Left forelimb (tissue), 1 donor: ENCODE data around the gene FHL1.
"Not testable (repeated sequence)": the region's sequence is repeated elsewhere in the genome, so short reads cannot be mapped to it uniquely, and the experiment has no call there.

Source experiments
- DNase-seq: peaks from one replicate; pipeline ENCODE4 v3.0.0-alpha.2; 2018; ENCODE audit warnings: low spot score

Gene FHL1

DNA sequence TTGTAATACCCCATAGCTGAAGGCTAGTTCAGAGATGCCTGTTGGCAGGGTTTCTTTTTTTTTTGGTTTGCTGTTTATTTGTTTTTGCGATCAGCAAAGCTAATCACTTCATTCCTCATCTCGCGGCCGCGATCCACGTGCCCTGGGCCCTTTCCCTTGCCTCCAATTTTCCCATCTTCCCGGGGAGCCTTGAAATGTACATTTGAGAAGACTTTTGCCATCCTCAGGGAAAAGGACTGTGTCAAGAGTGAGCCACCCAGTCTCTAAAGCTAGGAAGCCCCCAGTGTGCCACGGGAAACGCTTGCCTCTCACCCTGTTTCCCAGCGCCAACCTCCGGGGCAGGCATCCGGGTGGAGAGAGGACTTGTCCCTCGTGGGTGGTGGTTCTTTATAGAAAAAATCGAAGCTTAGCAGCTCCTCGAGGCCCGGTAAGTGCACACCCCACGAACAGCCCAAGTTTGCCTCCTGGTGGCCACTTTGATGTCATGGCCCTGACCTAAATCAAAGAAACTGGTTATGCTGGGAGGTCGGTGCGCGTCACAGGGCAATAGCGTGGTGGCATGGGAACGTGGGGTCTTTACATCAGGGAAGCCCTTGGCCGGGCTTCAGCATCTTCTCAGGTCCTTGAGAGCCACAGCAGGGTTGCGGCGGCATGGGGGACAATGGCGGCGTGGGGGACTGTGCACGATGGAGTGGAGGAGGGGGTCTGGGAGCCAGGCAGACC is 61.8 kb downstream of the FHL1 start:
- DNase-seq, result no peak

DNA sequence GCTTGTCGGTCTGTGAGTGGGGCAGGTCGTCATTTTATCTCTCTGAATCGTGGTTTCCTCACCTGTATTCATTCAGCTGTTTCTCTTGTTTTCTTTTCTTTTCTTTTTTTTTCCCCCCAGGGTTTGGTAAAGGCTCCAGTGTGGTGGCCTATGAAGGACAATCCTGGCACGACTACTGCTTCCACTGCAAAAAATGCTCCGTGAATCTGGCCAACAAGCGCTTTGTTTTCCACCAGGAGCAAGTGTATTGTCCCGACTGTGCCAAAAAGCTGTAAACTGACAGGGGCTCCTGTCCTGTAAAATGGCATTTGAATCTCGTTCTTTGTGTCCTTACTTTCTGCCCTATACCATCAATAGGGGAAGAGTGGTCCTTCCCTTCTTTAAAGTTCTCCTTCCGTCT is 62.4 kb downstream of the FHL1 start:
- no peak for DNase-seq

DNA sequence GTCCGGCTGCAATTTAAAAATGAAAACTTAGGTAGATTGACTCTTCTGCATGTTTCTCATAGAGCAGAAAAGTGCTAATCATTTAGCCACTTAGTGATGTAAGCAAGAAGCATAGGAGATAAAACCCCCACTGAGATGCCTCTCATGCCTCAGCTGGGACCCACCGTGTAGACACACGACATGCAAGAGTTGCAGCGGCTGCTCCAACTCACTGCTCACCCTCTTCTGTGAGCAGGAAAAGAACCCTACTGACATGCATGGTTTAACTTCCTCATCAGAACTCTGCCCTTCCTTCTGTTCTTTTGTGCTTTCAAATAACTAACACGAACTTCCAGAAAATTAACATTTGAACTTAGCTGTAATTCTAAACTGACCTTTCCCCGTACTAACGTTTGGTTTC is 62.9 kb downstream of the FHL1 start:
- no peak for DNase-seq

DNA sequence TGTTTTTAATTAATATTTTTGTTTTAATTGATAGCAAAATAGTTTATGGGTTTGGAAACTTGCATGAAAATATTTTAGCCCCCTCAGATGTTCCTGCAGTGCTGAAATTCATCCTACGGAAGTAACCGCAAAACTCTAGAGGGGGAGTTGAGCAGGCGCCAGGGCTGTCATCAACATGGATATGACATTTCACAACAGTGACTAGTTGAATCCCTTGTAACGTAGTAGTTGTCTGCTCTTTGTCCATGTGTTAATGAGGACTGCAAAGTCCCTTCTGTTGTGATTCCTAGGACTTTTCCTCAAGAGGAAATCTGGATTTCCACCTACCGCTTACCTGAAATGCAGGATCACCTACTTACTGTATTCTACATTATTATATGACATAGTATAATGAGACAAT is 63.5 kb downstream of the FHL1 start:
- no peak for DNase-seq

DNA sequence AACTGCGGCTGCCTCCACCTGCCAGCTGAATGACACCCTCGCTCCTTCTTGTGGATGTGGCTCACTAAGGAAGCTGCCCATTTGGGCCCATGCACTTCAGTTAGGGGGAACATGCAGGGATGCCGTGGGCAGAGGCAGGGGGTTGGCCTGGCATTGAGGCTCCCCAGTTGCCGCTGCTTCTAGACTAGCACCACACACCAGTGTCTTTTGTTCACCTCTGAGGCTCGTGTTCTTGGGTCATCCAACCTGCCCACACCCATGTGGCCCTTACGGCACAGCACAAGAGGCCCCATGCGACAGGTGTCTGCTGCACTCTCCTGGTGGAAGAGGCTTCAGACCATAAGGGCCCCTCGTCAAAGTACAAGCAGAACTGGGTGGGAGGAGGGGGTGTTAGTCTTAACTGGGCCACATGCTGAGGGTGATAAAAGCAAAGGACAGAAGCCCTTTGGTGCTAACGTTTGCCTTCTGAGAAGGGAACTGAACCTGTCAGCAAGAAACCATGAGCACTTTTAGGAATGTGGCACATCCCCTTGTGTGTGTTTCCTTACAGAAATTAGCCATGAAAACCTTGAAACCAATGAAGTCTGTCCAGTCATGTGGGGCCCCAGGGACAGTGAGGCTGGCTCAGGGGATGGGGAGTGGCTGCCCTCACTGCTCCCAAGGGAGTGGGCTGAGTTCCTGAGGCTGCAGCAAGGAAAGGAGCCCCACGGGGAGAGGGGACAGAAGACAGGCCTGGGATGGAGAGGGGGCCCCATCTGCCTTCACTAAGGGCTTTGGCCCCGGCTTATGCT is 64.6 kb downstream of the FHL1 start:
- no peak for DNase-seq

DNA sequence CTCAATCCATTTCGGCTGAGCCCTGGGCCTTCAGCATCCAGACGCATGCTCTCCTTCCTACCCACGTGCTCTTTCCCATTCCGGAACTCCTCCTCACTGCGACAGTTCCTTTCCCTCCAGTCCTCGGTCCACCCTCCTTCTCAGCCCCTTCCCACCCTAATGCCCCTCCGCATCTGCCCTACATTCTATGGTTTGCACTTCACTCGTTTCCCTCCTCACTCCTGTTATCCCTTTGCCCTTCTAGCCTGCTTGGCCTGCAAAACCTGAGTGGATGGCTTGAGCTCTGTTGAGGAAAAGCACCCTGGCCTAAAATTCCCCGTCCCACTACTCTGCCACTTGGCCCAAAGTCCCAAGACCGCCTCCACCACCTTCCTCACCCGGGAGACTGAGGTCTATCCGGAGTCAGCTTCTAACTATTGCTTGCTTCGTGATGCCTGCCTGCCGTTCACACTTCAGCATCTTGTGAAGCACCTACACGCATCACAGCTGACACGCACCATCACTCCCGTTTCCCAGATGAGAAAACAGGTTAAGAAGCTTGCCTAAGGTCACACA is 65.3 kb downstream of the FHL1 start:
- DNase-seq, result no peak

DNA sequence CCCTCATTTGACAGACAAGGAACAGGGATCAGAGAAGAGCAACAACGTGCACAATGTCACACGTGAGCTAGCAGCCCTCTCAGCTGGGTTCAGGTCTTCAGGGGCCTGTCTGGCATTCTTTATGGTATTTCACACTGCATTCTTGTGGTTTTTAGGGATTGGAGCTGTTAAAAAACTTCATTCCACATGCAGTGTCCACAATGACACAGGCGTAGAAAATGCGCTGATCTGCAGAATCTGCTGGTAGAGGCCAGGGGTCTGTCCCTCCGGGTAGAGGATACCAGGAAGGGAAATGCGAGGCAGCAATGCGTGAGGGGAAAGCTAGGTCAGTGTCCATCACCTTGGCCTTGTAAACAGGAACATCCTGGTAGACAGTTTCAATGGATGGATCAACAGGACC is 67.2 kb downstream of the FHL1 start:
- DNase-seq, result no peak

DNA sequence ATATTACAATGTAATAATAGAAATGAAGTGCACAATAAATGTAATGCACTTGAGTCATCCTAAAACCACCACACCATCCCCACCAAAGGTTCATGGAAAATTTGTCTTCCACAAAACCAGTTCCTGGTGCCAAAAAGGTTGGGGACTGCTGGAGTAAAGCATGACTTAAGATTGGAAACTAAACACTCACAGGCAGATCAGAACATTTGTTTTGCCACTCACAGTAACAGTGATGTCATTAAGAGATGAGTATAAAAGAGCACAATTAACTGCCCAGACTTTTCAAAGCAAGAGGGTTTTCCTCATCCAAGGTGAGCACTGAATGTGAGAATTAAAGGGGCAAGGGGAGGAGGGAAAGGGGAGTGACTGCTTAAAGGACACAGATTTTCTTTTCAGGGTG is 68.2 kb downstream of the FHL1 start:
- DNase-seq, result no peak

DNA sequence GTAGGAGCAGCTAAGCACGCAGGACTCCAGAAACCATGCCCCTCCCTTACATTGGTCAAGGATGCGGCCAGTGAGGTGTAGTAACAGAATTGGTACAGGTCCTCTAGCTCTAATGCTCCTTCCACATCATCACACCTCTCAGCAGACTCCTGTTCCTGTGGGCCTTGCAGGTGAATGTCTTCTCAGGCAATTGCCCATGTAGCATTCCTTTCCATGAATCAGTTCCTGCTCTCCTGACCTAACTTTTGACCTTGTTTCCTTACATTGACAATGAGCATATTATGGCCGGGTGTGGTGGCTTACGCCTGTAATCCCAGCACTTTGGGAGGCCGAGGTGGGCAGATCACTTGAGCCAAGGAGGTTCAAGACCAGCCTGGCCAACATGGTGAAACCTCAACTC is 72.6 kb downstream of the FHL1 start:
- DNase-seq, result no peak

DNA sequence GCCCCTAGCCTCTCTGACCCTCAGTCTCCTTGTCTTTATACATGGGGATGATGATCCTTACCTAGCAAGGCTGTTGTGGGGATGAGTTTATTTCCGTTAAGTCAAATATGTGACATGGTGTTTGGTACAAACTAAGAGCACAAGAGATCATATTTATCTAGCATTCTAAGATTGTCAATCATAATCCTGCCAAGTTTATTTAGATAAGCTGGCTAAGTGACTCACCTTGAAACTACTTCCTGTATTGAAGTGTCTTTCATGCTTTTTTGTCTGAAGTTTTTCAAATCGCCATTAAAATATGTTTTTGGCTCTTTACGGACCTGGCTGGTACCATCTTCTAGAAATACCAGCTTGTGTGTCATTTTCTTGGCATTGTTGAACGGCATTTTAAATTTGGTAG is 73.2 kb downstream of the FHL1 start:
- no peak for DNase-seq

DNA sequence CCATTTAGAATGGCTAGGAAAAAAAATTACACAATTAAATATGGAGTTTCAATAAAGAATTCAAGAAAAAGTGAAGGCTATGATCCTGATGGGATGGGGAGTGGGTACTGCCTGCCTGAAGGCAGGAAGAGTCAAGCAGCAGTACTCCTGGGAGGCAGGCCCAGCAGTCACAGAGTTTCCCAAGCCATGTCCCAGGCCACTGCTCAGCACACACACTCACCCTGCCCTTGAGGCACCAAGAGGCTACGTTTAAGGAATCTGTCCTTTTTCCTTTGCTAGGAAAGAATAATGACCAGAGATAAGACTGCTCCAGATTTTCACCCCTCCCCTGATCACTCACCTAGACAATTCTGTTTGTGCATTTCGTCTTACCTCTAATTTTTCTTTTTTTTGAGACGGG is 73.6 kb downstream of the FHL1 start:
- no peak for DNase-seq

DNA sequence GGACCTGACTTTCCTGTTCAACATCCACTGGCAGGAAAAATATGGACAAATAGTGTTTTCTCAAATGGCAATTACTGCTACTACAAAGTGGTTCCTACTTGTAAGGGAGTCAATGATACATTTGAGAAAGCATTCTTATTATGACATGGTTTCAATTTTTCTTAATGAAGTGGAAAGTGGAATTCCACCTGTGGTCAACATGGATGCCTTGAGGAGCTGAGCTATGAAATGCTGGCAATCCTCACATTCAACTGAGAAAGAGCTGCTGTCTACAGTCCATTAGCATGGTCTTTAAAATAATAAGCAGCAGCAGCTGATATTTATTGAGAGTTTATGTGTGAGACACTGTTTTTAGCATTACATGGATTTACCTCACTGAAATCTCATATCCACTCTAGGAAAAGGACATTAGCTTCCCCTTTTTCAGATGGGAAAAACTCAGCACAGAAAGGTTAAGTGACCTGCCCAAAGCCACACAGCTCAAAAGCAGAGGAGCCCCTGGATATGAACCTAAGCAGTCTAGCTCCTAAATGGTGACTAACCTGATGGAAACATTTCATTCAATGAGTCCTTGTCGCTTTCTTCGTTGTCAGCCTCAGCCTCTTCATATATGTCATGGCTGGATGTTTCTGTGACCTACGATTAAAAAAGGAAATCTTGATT is 74.6 kb downstream of the FHL1 start:
- no peak for DNase-seq

DNA sequence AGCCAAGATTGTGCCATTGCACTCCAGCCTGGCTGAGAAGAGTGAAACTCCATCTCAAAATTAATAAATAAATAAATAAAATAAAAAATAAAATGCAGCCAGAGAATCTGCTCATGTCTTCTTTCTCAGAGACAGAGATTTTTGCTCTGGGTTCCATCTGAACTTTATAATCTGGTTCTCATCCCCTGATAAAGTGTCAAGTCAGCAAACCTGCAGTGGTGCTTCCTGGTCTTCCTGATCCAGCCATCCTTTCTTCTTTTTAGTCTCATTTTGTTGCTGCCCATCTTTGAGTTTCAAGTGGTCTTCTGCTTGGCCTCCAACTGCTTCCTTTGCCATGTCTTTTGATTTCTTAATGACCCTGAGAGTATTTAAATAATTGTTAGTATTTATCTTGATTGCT is 79.7 kb downstream of the FHL1 start:
- DNase-seq, result no peak

DNA sequence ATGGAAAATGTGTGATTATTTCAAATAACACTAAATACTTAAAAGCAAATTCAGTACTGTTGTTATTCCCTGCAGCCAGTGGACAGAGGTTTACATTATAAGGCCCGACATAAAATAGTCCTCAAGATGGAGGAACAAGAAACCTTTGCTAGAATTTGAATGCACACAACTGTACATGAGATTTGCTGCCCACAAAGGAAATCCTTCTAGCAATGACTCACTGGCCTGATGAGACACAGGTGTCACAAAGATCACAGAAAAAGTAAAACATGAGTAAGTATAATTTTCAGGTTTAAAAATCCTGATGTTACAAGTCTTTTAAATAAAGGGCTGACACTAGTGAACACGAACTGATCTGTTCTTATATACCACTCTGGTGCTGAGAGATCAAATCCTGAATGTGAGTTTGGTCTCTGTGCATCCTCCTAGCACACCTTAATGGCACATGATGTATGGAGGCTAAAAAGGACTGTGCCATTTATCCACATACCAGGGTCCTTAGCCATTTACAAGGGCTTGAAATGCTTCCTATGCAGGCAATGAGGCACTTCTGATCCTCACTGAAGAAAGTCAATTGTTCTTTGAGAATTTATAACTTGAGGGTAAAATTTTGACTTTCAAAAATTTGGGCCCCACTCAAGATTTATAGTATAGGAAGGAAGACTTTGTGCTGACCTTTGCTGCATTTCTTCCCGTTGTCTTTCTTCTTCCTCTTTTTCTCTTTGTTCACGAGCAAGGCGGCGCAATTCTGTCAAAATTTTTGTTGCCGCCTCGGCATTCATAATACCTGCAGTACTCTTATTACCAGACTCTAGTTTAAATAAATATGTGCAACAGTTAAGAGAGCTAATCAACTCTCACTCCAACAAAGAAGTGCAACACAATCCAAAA is 80.9 kb downstream of the FHL1 start:
- no peak for DNase-seq

DNA sequence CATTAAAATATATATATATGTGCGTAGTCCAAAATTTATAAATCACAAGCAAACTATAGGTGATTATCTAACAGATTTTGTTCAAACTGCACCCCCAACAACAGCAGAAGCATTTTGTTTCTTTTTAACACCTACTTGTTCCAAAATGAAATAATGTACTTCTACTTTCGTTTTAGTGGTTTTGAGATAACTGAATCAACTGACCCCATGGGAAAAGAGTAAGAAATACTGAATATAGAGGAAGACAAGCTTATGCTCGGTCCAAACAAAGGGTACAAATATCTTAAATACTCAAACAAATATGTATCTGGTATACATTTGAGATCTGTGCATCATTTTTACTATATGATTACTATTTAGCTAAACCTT is 81.5 kb downstream of the FHL1 start:
- no peak for DNase-seq

DNA sequence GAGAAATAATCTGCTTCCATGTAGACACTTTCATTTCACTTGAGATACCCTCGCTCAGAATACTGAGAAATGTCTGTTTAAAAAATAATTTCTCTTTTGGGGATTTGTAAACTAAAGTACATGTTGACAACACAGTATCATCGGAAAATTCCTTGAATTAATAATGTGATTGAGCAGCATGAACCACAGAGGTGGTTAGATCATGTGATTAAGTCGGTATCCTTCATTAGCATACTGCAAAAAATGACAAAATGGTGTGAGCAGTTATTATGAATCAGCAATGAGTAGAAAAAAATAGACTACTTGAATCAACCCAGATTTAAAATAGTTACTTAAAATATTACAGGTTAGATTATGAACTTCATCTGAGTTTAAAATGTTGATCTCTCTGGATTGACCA is 89.7 kb downstream of the FHL1 start:
- no peak for DNase-seq

DNA sequence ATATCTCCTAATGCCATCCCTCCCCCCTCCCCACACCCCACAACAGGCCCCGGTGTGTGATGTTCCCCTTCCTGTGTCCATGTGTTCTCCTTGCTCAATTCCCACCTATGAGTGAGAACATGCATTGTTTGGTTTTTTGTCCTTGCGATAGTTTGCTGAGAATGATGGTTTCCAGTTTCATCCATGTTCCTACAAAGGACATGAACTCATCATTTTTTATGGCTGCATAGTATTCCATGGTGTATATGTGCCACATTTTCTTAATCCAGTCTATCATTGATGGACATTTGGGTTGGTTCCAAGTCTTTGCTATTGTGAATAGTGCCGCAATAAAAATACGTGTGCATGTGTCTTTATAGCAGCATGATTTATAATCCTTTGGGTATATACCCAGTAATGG is 90.5 kb downstream of the FHL1 start:
- DNase-seq, result not testable (repeated sequence)

DNA sequence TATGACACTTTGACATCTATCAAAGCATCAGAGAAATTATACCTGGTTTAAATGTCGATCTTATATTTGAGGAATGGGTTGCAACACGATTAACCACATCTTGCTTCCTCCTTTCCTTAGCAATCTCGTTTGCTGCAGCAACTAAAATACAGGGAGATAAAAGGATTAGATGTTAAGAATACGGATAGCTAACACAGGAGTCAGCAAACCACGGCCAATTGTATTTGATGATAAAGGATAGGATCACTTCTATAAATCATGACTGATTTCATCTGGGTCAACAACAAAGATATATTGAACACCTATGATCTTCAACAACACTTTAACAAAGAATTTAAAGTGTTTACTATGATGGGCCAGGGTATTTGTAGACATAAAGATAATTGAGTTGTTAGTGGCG is 98.9 kb downstream of the FHL1 start:
- DNase-seq, result no peak

DNA sequence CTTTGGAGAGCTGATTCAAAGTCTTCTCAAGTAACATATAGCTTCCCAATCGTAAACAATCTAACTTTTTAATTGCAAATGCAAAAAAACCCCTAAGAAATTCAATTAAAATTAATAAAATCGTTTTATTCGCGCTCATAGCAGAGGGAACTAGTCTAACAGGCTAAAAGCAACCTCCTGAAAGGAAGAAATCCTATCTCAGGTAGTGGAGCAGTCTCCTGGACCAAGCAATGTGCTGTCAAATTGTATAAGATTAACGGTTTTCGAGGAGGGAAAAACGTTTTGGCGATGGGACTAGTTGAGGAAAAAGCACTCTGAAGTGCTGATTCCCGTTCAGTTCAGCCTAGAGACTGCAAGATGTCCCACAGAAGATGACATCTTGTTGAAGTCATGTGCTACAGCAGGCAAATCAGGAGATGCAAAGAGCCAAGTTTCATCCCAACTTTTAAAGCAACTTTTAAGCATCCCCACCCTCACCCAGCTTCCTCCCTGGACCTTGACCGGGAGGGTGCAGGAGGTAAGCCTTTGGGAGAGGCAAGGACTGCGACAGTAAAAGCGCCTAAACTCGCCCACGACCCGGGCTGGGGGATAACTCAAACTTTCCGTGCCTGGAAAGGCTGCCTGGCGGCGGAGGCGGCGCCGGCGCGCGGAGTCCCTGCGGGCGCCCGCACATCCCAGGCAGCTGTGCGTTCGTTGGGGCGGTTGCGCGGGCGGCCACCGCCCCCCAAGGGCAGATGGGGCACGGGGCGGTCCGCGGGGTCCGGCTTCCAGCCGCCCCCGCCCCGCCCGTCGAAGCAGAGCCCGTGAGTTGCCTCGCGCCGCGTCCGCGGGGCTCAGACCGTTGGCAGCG is 103.1 kb downstream of the FHL1 start:
- no peak for DNase-seq

DNA sequence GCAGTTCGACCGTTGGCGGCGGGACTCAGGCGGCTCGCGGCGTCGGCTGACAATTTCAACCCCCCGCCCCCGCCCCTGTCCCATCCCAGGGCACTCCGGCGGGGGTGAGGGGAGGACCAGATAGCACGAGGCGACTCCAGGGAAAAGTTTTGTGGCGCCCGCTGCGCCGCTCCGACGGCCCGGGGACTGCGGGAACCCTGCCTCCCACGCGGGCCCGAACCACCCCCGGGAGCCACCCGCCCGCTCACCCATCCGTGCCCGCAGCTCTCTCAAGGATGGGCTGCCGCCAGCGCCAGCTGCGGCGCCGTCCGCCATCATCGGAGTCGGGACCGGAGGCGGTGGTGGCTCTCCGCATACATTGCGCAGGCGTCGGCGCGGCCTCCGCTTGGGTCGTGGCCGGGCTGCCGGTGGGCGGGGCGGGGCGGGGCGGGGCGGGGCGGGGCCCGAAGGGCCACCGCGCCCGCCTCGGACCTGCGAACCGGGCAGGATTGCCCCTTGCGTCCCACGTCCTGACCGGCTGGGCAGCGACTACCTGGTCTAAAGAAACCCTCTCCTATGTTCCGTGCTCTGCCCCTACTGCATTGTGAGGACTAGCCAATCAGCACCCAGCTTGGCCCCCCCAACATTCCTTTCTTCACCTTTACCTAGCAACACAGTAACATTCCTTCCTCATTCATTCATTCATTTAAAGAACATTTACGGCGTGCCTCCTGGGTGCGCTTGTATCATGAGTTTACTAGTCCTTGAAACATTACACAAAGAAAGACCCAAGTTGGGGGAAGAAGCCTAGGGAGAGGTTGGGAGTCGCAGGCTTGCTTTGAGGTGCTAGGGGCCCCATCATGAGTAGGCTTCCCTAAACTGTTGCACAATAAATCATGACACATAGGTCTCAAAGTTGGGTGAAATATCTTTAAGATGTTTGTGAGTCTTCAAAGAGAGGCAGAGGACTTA is 104.0 kb downstream of the FHL1 start, which contains the start of gene MAP7D3:
MAP7D3 (minus strand) TSS at position 360 of the 951 bp plus-strand sequence; CDS start at position 318, 42 bp downstream.
- peak; percentile 73 for DNase-seq
